ENCODE data around the gene CNOT8. TPM values are rescaled to one million over a fixed set of nuclear protein-coding genes. Genes with fewer than 3 reads are reported as not detected.

Gene CNOT8
- total RNA-seq, 4 donors from 2014 or later, result 25.6 to 40.6 (median 30.5) TPM

DNA sequence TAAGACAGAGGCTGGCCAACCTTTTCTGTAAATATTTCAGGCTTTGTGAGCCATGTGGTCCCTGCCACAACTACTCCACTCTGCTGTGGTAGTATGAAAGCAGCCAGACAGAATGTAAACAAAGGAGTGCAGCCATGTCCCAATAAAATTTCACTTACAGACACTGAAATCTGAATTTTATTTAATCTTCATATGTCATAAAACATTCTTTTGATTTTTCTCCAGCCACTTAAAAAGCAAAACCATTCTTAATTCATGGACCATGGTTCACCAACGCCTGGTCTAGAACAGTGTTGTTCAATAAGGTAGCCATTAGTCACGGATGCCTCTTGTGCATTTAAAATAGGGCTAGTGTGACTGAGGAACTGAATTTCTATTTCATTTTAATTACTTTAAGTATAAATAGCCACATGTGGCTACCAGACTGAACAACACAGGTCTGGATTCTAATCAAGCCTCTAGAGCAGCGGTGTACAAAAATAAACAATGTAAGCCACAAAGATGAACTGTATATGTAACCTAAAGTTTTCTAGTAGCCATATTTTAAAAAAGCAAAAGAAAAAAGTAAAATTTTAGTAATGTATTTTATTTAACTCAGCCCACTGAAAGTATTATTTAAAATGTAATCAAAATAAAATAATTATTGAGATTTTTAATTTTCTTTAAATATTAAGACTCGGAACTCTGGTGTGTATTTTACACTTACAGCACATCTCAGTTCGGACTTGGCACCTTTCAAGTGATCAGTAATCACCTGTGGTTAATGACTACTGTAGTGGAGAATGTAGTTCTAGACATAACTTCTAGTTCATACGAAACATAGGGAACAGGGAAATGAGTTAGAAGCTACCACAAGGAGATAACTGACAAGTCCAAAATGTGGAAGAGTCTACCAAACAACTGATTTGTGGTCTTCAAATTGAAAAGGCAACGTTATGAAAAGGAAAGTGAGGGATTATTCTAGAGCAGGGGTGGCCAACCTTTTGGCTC is 65.3 kb downstream of the CNOT8 start:
- Histone ChIP-seq H3K27me3 (no peaks in the 10 kb centered on the region), H3K4me1 (no peaks in the 10 kb centered on the region), H3K27ac (no peak overlapping the region), H3K36me3 (peaks cover 3 to 95% of the 10 kb centered on the region in 2 donors), H3K9me3 (no peaks in the 10 kb centered on the region), H3K4me3 (no peak overlapping the region)
- no peak for ATAC-seq
- DNase-seq, result no peak
- no peak for TF ChIP-seq POLR2A (IDR thresholded peaks at IDR 0.05)
- TF ChIP-seq, protein P1, sequence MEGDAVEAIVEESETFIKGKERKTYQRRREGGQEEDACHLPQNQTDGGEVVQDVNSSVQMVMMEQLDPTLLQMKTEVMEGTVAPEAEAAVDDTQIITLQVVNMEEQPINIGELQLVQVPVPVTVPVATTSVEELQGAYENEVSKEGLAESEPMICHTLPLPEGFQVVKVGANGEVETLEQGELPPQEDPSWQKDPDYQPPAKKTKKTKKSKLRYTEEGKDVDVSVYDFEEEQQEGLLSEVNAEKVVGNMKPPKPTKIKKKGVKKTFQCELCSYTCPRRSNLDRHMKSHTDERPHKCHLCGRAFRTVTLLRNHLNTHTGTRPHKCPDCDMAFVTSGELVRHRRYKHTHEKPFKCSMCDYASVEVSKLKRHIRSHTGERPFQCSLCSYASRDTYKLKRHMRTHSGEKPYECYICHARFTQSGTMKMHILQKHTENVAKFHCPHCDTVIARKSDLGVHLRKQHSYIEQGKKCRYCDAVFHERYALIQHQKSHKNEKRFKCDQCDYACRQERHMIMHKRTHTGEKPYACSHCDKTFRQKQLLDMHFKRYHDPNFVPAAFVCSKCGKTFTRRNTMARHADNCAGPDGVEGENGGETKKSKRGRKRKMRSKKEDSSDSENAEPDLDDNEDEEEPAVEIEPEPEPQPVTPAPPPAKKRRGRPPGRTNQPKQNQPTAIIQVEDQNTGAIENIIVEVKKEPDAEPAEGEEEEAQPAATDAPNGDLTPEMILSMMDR (IDR thresholded peaks at IDR 0.05 in 4 of 5, conservative IDR thresholded peaks at IDR 0.05 in 1 of 5), result no peak
- in situ Hi-C loops (cut with MboI; ENCODE audit: low sequenced_read_pairs in 4 of 4) (no loop called here), intact Hi-C loops (cut with DNase I; ENCODE audit: low total_unique reads) (no loop called here)

MicroRNAs encoded within 50 kb of the gene (microRNA counts, 767-probe panel; counts per million panel counts)
- microRNA hsa-miR-378h, result 356 to 448 counts per million in 2 donors

Small RNA genes lying within 50 kb of the gene (microRNA-seq; reads per million reads assigned to microRNA genes)
- 3.4 to 3.5 reads per million in 2 donors for gene MIR378H (ENCODE audit: borderline replicate concordance in 2 of 2)

Other genes with a start within 250 kb of the CNOT8 start
- 100 to 1,000 TPM in 3 of 4 donors, 10 to 100 TPM in 1; 77.8 to 125 (median 119) TPM for gene LARP1, start 103.2 kb upstream of the CNOT8 start, total RNA-seq
- 10 to 100 TPM in 1 of 4 donors, 1 to 10 TPM in 3; 4.4 to 12.5 (median 6.4) TPM for gene FAXDC2, start 8.0 kb upstream of the CNOT8 start, total RNA-seq
- 10 to 100 TPM; 17.4 to 25.3 (median 23.8) TPM for gene GEMIN5, start 79.6 kb downstream of the CNOT8 start, total RNA-seq
- gene MRPL22, start 82.4 kb downstream of the CNOT8 start, total RNA-seq, result 10 to 100 TPM; 13.6 to 22.5 (median 21.0) TPM
- gene KIF4B, start 155.1 kb downstream of the CNOT8 start, total RNA-seq, result under 1 TPM in 2 of 4 donors, not detected in 2; 0.10 to 0.16 TPM